H9 (cell line): ENCODE measurements around the gene MAP1LC3B. TPM values are rescaled to one million over a fixed set of nuclear protein-coding genes. Genes with fewer than 3 reads are reported as not detected.

ENCODE experiments used
- DNase-seq: peaks from one replicate; pipeline ENCODE4 v3.0.0-alpha.2; 2017
- H2AFZ ChIP-seq: one replicate; pipeline ENCODE4 v1.6.1; 2013; ENCODE audit warnings: mild to moderate bottlenecking, low read length, control low read depth, moderate library complexity
- H2AK5ac ChIP-seq: 2 replicates; pipeline ENCODE4 v1.6.1; 2013; ENCODE audit warnings: low read length, control low read depth, mixed read lengths; ENCODE audit not compliant: insufficient read length
- H2BK120ac ChIP-seq: one replicate; pipeline ENCODE4 v1.6.1; 2013; ENCODE audit warnings: low read depth, mild to moderate bottlenecking, low read length, control low read depth, inconsistent platforms; ENCODE audit not compliant: poor library complexity, severe bottlenecking
- H2BK12ac ChIP-seq: 2 replicates; pipeline ENCODE4 v1.6.1; 2013; ENCODE audit warnings: low read length, control low read depth, mixed read lengths, low read depth; ENCODE audit not compliant: insufficient read length
- H2BK15ac ChIP-seq: 2 replicates; pipeline ENCODE4 v1.6.1; 2013; ENCODE audit warnings: low read depth, low read length, control low read depth
- H2BK20ac ChIP-seq: one replicate; pipeline ENCODE4 v1.6.1; 2013; ENCODE audit warnings: low read depth, mild to moderate bottlenecking, low read length, control low read depth, inconsistent platforms; ENCODE audit not compliant: poor library complexity, severe bottlenecking
- H2BK5ac ChIP-seq: 2 replicates; pipeline ENCODE4 v1.6.1; 2013; ENCODE audit warnings: low read length, control low read depth, mixed read lengths; ENCODE audit not compliant: insufficient read length
- H3K14ac ChIP-seq: 2 replicates; pipeline ENCODE4 v1.6.1; 2013; ENCODE audit warnings: low read length, control low read depth; ENCODE audit not compliant: insufficient read depth
- H3K18ac ChIP-seq: 2 replicates; pipeline ENCODE4 v1.6.1; 2013; ENCODE audit warnings: low read depth, mild to moderate bottlenecking, mixed read lengths, low read length, control low read depth; ENCODE audit not compliant: insufficient read length
- H3K23ac ChIP-seq: 2 replicates; pipeline ENCODE4 v1.6.1; 2013; ENCODE audit warnings: low read length, control low read depth, mixed read lengths, low read depth; ENCODE audit not compliant: insufficient read length
- H3K23me2 ChIP-seq: 2 replicates; pipeline ENCODE4 v1.6.1; 2013; ENCODE audit warnings: low read depth, mild to moderate bottlenecking, mixed read lengths, low read length, control low read depth; ENCODE audit not compliant: insufficient read length, poor library complexity, severe bottlenecking
- H3K27ac ChIP-seq: 2 replicates; pipeline ENCODE4 v1.5.1; 2013; ENCODE audit warnings: low read length, control low read depth, mixed read lengths, low read depth; ENCODE audit not compliant: insufficient read length
- H3K27me3 ChIP-seq: 2 replicates; pipeline ENCODE4 v1.6.1; 2013; ENCODE audit warnings: low read length, control low read depth, inconsistent platforms; ENCODE audit not compliant: insufficient read depth
- H3K4ac ChIP-seq: 2 replicates; pipeline ENCODE4 v1.6.1; 2013; ENCODE audit warnings: low read depth, mild to moderate bottlenecking, control low read depth, inconsistent platforms, low read length, moderate library complexity
- H3K4me1 ChIP-seq: 2 replicates; pipeline ENCODE4 v1.6.1; 2013; ENCODE audit warnings: low read length, control low read depth, inconsistent platforms; ENCODE audit not compliant: insufficient read depth
- H3K4me2 ChIP-seq: 2 replicates; pipeline ENCODE4 v1.6.1; 2013; ENCODE audit warnings: low read length, control low read depth, mixed read lengths; ENCODE audit not compliant: insufficient read length, insufficient read depth
- H3K56ac ChIP-seq: 2 replicates; pipeline ENCODE4 v1.6.1; 2013; ENCODE audit warnings: low read depth, mild to moderate bottlenecking, mixed read lengths, low read length, control low read depth; ENCODE audit not compliant: insufficient read length
- H3K79me1 ChIP-seq: 2 replicates; pipeline ENCODE4 v1.6.1; 2013; ENCODE audit warnings: low read depth, mild to moderate bottlenecking, moderate library complexity, low read length, control low read depth, inconsistent platforms; ENCODE audit not compliant: insufficient read depth, poor library complexity, severe bottlenecking
- H3K79me2 ChIP-seq: 2 replicates; pipeline ENCODE4 v1.6.1; 2013; ENCODE audit warnings: low read length, control low read depth, inconsistent platforms; ENCODE audit not compliant: insufficient read depth
- H3K9ac ChIP-seq: 2 replicates; pipeline ENCODE4 v1.6.1; 2013; ENCODE audit warnings: low read length, control low read depth, mixed read lengths; ENCODE audit not compliant: insufficient read length; ENCODE audit errors: extremely low read depth
- H3K9me3 ChIP-seq: one replicate; pipeline ENCODE4 v1.6.1; 2013; ENCODE audit warnings: low read depth, low read length, inconsistent platforms; ENCODE audit not compliant: control insufficient read depth
- H3T11ph ChIP-seq: one replicate; pipeline ENCODE4 v1.6.1; 2013; ENCODE audit warnings: mild to moderate bottlenecking, low read length, control low read depth, inconsistent platforms
- H4K20me1 ChIP-seq: one replicate; pipeline ENCODE4 v1.6.1; 2013; ENCODE audit not compliant: control insufficient read depth, insufficient read length, insufficient read depth
- H4K5ac ChIP-seq: 2 replicates; pipeline ENCODE4 v1.6.1; 2013; ENCODE audit warnings: low read depth, mild to moderate bottlenecking, mixed read lengths, low read length, control low read depth; ENCODE audit not compliant: insufficient read length
- H4K8ac ChIP-seq: replicated peaks from 2 replicates; pipeline ENCODE4 v1.6.1; 2013; ENCODE audit warnings: low read length, control low read depth, mixed read lengths, low read depth; ENCODE audit not compliant: insufficient read length
- H4K91ac ChIP-seq: 2 replicates; pipeline ENCODE4 v1.6.1; 2013; ENCODE audit warnings: low read depth, mild to moderate bottlenecking, moderate library complexity, mixed read lengths, low read length, control low read depth; ENCODE audit not compliant: insufficient read length
- H3K27ac Mint-ChIP-seq, 3 experiments: 2 replicates in 2 of 3; 3 replicates in 1 of 3; pipeline ENCODE4 v1.8.0; 2020 to 2021; ENCODE audit warnings: mixed read lengths in 3 of 3, mild to moderate bottlenecking in 1 of 3, moderate library complexity in 1 of 3
- H3K27me3 Mint-ChIP-seq: 2 replicates; pipeline ENCODE4 v1.8.0; 2021; ENCODE audit warnings: low read depth, mild to moderate bottlenecking, moderate library complexity, mixed read lengths
- H3K36me3 Mint-ChIP-seq, 3 experiments: 2 replicates in 2 of 3; 3 replicates in 1 of 3; pipeline ENCODE4 v1.8.0; 2020 to 2021; ENCODE audit warnings: low read depth in 3 of 3, mixed read lengths in 3 of 3; ENCODE audit not compliant: insufficient read depth in 1 of 3
- H3K4me1 Mint-ChIP-seq, 2 experiments: 2 replicates each; pipeline ENCODE4 v1.8.0; 2020; ENCODE audit warnings: mixed read lengths in 2 of 2
- H3K4me3 Mint-ChIP-seq, 2 experiments: 2 replicates in 1 of 2; 3 replicates in 1 of 2; pipeline ENCODE4 v1.8.0; 2020 to 2021; ENCODE audit warnings: mild to moderate bottlenecking in 2 of 2, mixed read lengths in 2 of 2, moderate library complexity in 1 of 2
- H3K9me3 Mint-ChIP-seq, 2 experiments: 2 replicates in 1 of 2; 3 replicates in 1 of 2; pipeline ENCODE4 v1.8.0; 2020; ENCODE audit warnings: mild to moderate bottlenecking in 2 of 2, mixed read lengths in 2 of 2, moderate library complexity in 1 of 2
- WGBS: extraction: QIAGEN DNeasy Blood & Tissue Kit; methylation state at CpG from one replicate; pipeline ENCODE4 v1.1.7; 2013; ENCODE audit warnings: missing lambda C conversion rate, low lambda C conversion rate, mixed read lengths; ENCODE audit not compliant: insufficient read length; ENCODE audit errors: extremely low coverage; 5-methylcytosine and 5-hydroxymethylcytosine counted together
- total RNA-seq: library from RNA; stranded (reverse); gene quantifications from 2 replicates; pipeline ENCODE4 v1.2.1, GENCODE V29; 2021
- TF ChIP-seq, protein P1 (sequence below): fragments of 200-600 bp; sonication (generic); conservative IDR thresholded peaks from 3 replicates; pipeline ENCODE4 v1.8.0; 2021; ENCODE audit warnings: antibody characterized with exemption, mild to moderate bottlenecking

Gene MAP1LC3B
- total RNA-seq, 1 experiment from 2014 or later, result 47.1 TPM

DNA sequence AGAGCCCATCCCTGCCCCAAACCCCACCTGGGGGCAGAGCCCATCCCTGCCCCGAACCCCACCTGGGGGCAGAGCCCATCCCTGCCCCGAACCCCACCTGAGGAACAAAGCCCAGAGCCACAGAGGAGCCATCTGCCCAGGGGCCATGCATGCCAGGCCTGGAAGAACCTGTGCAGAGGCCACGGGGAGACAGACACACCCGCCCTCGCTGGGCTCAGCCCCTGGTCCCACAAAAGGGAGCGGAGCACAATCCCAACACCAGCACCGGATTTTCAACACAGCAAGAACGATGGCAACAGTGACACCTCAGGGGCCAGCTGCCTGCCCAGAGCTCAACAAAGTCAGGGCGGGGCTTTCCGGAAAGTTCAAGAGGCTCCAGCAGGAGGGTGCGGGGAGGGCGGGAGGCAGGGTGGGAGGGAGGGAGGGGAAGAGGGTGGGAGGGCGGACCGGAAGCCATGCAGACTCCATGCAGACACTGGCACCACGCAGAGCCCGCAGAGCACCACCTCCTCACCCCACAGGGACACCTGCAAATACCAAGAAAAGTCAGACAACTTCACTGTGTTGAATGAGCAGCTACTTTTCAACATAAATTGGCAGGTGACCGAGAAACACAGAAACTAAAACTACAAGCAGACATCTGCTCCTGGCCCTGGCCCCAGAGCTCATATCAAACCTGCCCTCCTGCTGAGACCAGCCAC lies 47.1 kb upstream of the MAP1LC3B start:
- Histone ChIP-seq H3K23me2 (no peaks in the 10 kb centered on the region), H3K18ac (no peak overlapping the region), H3K4ac (no peak overlapping the region), H4K8ac (no peak overlapping the region), H3K4me2 (no peak overlapping the region), H2BK20ac (no peak overlapping the region), H2BK12ac (no peak overlapping the region), H4K5ac (no peak overlapping the region), H3K56ac (no peak overlapping the region), H4K20me1 (no peaks in the 10 kb centered on the region), H3K79me1 (peaks cover 3% of the 10 kb centered on the region), H2BK15ac (no peak overlapping the region), H3T11ph (no peak overlapping the region), H3K27me3 (no peaks in the 10 kb centered on the region), H3K14ac (no peak overlapping the region), H2BK5ac (no peak overlapping the region), H3K27ac (no peak overlapping the region), H3K79me2 (no peaks in the 10 kb centered on the region), H2AFZ (no peak overlapping the region), H2BK120ac (no peak overlapping the region), H3K23ac (no peak overlapping the region), H3K4me1 (no peaks in the 10 kb centered on the region; the same call in 1 of the 2 replicates), H2AK5ac (no peak overlapping the region), H4K91ac (no peak overlapping the region), H3K9me3 (no peaks in the 10 kb centered on the region), H3K9ac (no peak overlapping the region)
- Mint-ChIP-seq H3K9me3 (no peaks in the 10 kb centered on the region), H3K4me3 (no peak overlapping the region; a peak in 1 of 5 replicates), H3K4me1 (peaks cover 9 to 29% of the 10 kb centered on the region in 2 experiments), H3K27me3 (no peaks in the 10 kb centered on the region), H3K36me3 (peaks cover 6 to 17% (median 6%) of the 10 kb centered on the region in 3 experiments; a peak in 6 of 7 replicates), H3K27ac (peak overlapping the region; percentile 3 to 93 (median 80); a peak in 6 of 7 replicates)
- DNase-seq, result peak; percentile 39
- whole genome bisulfite sequencing, result no CpG with 5 or more reads among the region's 17 CpGs
- TF ChIP-seq, protein P1, sequence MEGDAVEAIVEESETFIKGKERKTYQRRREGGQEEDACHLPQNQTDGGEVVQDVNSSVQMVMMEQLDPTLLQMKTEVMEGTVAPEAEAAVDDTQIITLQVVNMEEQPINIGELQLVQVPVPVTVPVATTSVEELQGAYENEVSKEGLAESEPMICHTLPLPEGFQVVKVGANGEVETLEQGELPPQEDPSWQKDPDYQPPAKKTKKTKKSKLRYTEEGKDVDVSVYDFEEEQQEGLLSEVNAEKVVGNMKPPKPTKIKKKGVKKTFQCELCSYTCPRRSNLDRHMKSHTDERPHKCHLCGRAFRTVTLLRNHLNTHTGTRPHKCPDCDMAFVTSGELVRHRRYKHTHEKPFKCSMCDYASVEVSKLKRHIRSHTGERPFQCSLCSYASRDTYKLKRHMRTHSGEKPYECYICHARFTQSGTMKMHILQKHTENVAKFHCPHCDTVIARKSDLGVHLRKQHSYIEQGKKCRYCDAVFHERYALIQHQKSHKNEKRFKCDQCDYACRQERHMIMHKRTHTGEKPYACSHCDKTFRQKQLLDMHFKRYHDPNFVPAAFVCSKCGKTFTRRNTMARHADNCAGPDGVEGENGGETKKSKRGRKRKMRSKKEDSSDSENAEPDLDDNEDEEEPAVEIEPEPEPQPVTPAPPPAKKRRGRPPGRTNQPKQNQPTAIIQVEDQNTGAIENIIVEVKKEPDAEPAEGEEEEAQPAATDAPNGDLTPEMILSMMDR, result no peak
